H1 (cell line): ENCODE data around the gene DHX34. TPM values are rescaled to one million over a fixed set of nuclear protein-coding genes. Genes with fewer than 3 reads are reported as not detected.

Experiments
- CTCF ChIA-PET: fragments of 300-600 bp; sonication (Branson Sonifier 250); formaldehyde crosslinking; loops from one replicate; lab custom pipeline; 2021; ENCODE audit not compliant: partially characterized antibody; lab: Charles Lee
- POLR2A ChIA-PET: fragments of 300-600 bp; sonication (Branson Sonifier 250); formaldehyde crosslinking; loops from one replicate; lab custom pipeline; 2021; ENCODE audit warnings: inconsistent platforms; ENCODE audit not compliant: partially characterized antibody; lab: Charles Lee
- DNase-seq, 2 experiments: peaks; one replicate each; pipeline versions ENCODE4 v3.0.0 to v3.0.0-alpha.2; 2010 to 2022; ENCODE audit warnings: low spot score in 2 of 2, low read depth in 1 of 2, mixed read lengths in 1 of 2
- FAIRE-seq: peaks from 2 replicates; lab custom pipeline; 2011; peaks lifted over from hg19 to GRCh38; lab: Jason Lieb, UNC
- H2AFZ ChIP-seq: 2 replicates; pipeline ENCODE4 v1.8.1; 2012; ENCODE audit warnings: low read length, inconsistent platforms
- H2AK5ac ChIP-seq: 2 replicates; pipeline ENCODE4 v1.6.1; 2013; ENCODE audit warnings: low read depth, low read length
- H2BK120ac ChIP-seq: replicated peaks from 2 replicates; pipeline ENCODE3; 2013; ENCODE audit warnings: low read depth, low read length, inconsistent platforms
- H2BK12ac ChIP-seq: 2 replicates; pipeline ENCODE4 v1.6.1; 2013; ENCODE audit warnings: low read depth, low read length
- H2BK15ac ChIP-seq: 2 replicates; pipeline ENCODE4 v1.6.1; 2013; ENCODE audit warnings: low read length
- H2BK20ac ChIP-seq: 2 replicates; pipeline ENCODE4 v1.6.1; 2013; ENCODE audit warnings: low read length
- H2BK5ac ChIP-seq: 2 replicates; pipeline ENCODE4 v1.6.1; 2013; ENCODE audit warnings: low read depth, low read length
- H3K14ac ChIP-seq: 2 replicates; pipeline ENCODE4 v1.6.1; 2013; ENCODE audit warnings: inconsistent platforms; ENCODE audit not compliant: insufficient read length
- H3K18ac ChIP-seq: 2 replicates; pipeline ENCODE4 v1.6.1; 2013; ENCODE audit warnings: low read length; ENCODE audit errors: extremely low read depth
- H3K23ac ChIP-seq: 2 replicates; pipeline ENCODE4 v1.6.1; 2013; ENCODE audit warnings: inconsistent platforms; ENCODE audit not compliant: insufficient read length
- H3K23me2 ChIP-seq: 2 replicates; pipeline ENCODE4 v1.6.1; 2013; ENCODE audit warnings: low read depth, low read length
- H3K27ac ChIP-seq: 2 replicates; pipeline ENCODE4 v1.6.1; 2011; ENCODE audit warnings: low read depth, low read length, inconsistent platforms
- H3K27me3 ChIP-seq, 4 experiments: replicated peaks in 1 of 4; 1 replicate in 1 of 4; 2 replicates in 3 of 4; pipeline versions ENCODE4 v1.6.1 to v1.8.1; 2011 to 2013; ENCODE audit warnings: low read length in 3 of 4, mild to moderate bottlenecking in 3 of 4, inconsistent platforms in 2 of 4, mixed read lengths in 2 of 4, moderate library complexity in 1 of 4; ENCODE audit not compliant: control insufficient read depth in 3 of 4, insufficient read depth in 3 of 4; ENCODE audit errors: extremely low read depth in 1 of 4
- H3K36me3 ChIP-seq, 4 experiments: 2 replicates each; pipeline versions ENCODE4 v1.6.1 to v1.8.1; 2011 to 2013; ENCODE audit warnings: mild to moderate bottlenecking in 4 of 4, low read length in 3 of 4, moderate library complexity in 2 of 4, control low read depth in 1 of 4, inconsistent platforms in 1 of 4; ENCODE audit not compliant: insufficient read depth in 4 of 4, control insufficient read depth in 2 of 4
- H3K4ac ChIP-seq: replicated peaks from 2 replicates; pipeline ENCODE3; 2013; ENCODE audit warnings: low read length, low read depth, mixed read lengths, inconsistent platforms; ENCODE audit not compliant: insufficient read length
- H3K4me1 ChIP-seq, 4 experiments: replicated peaks in 1 of 4; 1 replicate in 1 of 4; 2 replicates in 3 of 4; pipeline versions ENCODE4 v1.6.1 to v1.8.1; 2011 to 2013; ENCODE audit warnings: low read length in 3 of 4, inconsistent platforms in 2 of 4, mixed read lengths in 1 of 4; ENCODE audit not compliant: insufficient read depth in 4 of 4, control insufficient read depth in 3 of 4
- H3K4me2 ChIP-seq, 2 experiments: 2 replicates each; pipeline versions ENCODE4 v1.6.1 to v1.8.1; 2011 to 2013; ENCODE audit warnings: low read depth in 2 of 2, low read length in 2 of 2, control low read depth in 1 of 2, inconsistent platforms in 1 of 2, mild to moderate bottlenecking in 1 of 2; ENCODE audit not compliant: insufficient read depth in 1 of 2
- H3K4me3 ChIP-seq, 4 experiments: fragments of 200-600, 300-600 bp in 1 of 4; sonication (generic), shearing (Covaris generic), sonication (Bioruptor Twin) in 1 of 4; 2 replicates each; pipeline versions ENCODE4 v1.5.1 to v1.8.1; 2011 to 2016; ENCODE audit warnings: low read length in 4 of 4, low read depth in 3 of 4, control low read depth in 2 of 4, inconsistent platforms in 2 of 4, mild to moderate bottlenecking in 2 of 4, mixed read lengths in 1 of 4, moderate library complexity in 1 of 4; ENCODE audit not compliant: insufficient read depth in 2 of 4; ENCODE audit errors: extremely low read depth in 1 of 4
- H3K56ac ChIP-seq: replicated peaks from 2 replicates; pipeline ENCODE3; 2013; ENCODE audit warnings: low read depth, mild to moderate bottlenecking, mixed read lengths, low read length, inconsistent platforms; ENCODE audit not compliant: insufficient read length
- H3K79me1 ChIP-seq: 2 replicates; pipeline ENCODE4 v1.6.1; 2013; ENCODE audit warnings: low read depth, low read length, control low read depth
- H3K79me2 ChIP-seq, 2 experiments: 2 replicates each; pipeline versions ENCODE4 v1.6.1 to v1.8.1; 2012 to 2013; ENCODE audit warnings: low read length in 2 of 2, mild to moderate bottlenecking in 2 of 2, inconsistent platforms in 1 of 2; ENCODE audit not compliant: insufficient read depth in 2 of 2, control insufficient read depth in 1 of 2
- H3K9ac ChIP-seq, 4 experiments: replicated peaks in 1 of 4; 1 replicate in 1 of 4; 2 replicates in 3 of 4; pipeline versions ENCODE4 v1.6.1 to v1.8.1; 2011 to 2013; ENCODE audit warnings: low read depth in 3 of 4, low read length in 3 of 4, control low read depth in 2 of 4, mild to moderate bottlenecking in 2 of 4, moderate library complexity in 2 of 4, inconsistent platforms in 1 of 4; ENCODE audit errors: extremely low read depth in 1 of 4
- H3K9me3 ChIP-seq, 2 experiments: 2 replicates each; pipeline versions ENCODE4 v1.6.1 to v1.8.1; 2012 to 2013; ENCODE audit warnings: mild to moderate bottlenecking in 2 of 2, moderate library complexity in 2 of 2, control low read depth in 1 of 2, inconsistent platforms in 1 of 2, low read depth in 1 of 2, low read length in 1 of 2, mixed read lengths in 1 of 2; ENCODE audit not compliant: insufficient read depth in 2 of 2
- H4K20me1 ChIP-seq, 2 experiments: replicated peaks in 1 of 2; 2 replicates each; pipeline versions ENCODE3 to v1.8.1; 2011 to 2013; ENCODE audit warnings: inconsistent platforms in 2 of 2, low read length in 2 of 2, mild to moderate bottlenecking in 1 of 2; ENCODE audit not compliant: insufficient read depth in 2 of 2, control insufficient read depth in 1 of 2
- H4K5ac ChIP-seq: 2 replicates; pipeline ENCODE4 v1.6.1; 2013; ENCODE audit warnings: low read length, low read depth, mixed read lengths, inconsistent platforms; ENCODE audit not compliant: insufficient read length
- H4K8ac ChIP-seq: 2 replicates; pipeline ENCODE4 v1.8.0; 2013; ENCODE audit warnings: mild to moderate bottlenecking, moderate library complexity, low read length, inconsistent platforms; ENCODE audit not compliant: insufficient read depth; ENCODE audit errors: extremely low read depth
- H4K91ac ChIP-seq: replicated peaks from 2 replicates; pipeline ENCODE3; 2013; ENCODE audit warnings: low read length, mixed read lengths, inconsistent platforms; ENCODE audit not compliant: insufficient read length
- BACH1 ChIP-seq: IDR thresholded peaks from 2 replicates; pipeline ENCODE4 v1.6.1; 2012; ENCODE audit warnings: low read length, improper control_type of control experiment
- CHD2 ChIP-seq: IDR thresholded peaks from 2 replicates; pipeline ENCODE4 v1.6.1; 2012; ENCODE audit warnings: low read length, improper control_type of control experiment
- KDM5A ChIP-seq: fragments of 200-600 bp; IDR thresholded peaks from 2 replicates; pipeline ENCODE4 v1.7.1; 2012; ENCODE audit warnings: mild to moderate bottlenecking, low read length, inconsistent platforms, mixed read lengths
- RXRA ChIP-seq: IDR thresholded peaks from 2 replicates; pipeline ENCODE4 v1.6.1; 2011; ENCODE audit warnings: low read depth, mild to moderate bottlenecking, low read length, moderate library complexity; ENCODE audit not compliant: insufficient read depth
- SP1 ChIP-seq: IDR thresholded peaks from 2 replicates; pipeline ENCODE4 v1.6.1; 2011; ENCODE audit warnings: low read depth, low read length
- SRF ChIP-seq: IDR thresholded peaks from 2 replicates; pipeline ENCODE4 v1.6.1; 2011; ENCODE audit warnings: mild to moderate bottlenecking, low read depth, low read length, moderate library complexity
- SUZ12 ChIP-seq: fragments of 200-600 bp; sonication (generic); IDR thresholded peaks from 2 replicates; pipeline ENCODE4 v1.6.1; 2012; ENCODE audit warnings: mild to moderate bottlenecking, inconsistent platforms, low read length, moderate library complexity, mixed read lengths
- TBP ChIP-seq: IDR thresholded peaks from 2 replicates; pipeline ENCODE4 v1.6.1; 2011; ENCODE audit warnings: low read depth, low read length, improper control_type of control experiment
- WGBS, 2 experiments: shearing (Covaris generic) in 1 of 2; methylation state at CpG; one replicate each; pipeline versions ENCODE4 v1.1.6 to v1.1.7; 2013 to 2015; ENCODE audit warnings: low lambda C conversion rate in 2 of 2, mixed read lengths in 2 of 2, inconsistent platforms in 1 of 2, low coverage in 1 of 2, missing lambda C conversion rate in 1 of 2; ENCODE audit not compliant: insufficient replicate concordance in 2 of 2, insufficient coverage in 1 of 2, insufficient read length in 1 of 2; ENCODE audit errors: extremely low coverage in 1 of 2, missing lambda C conversion rate in 1 of 2; 5-methylcytosine and 5-hydroxymethylcytosine counted together
- polyA plus RNA-seq, 7 experiments: library from polyadenylated mRNA; depleted of rRNA in 3 of 7; stranded (reverse) in 5 of 7; unstranded in 2 of 7; fragments of >200 nt in 5 of 7; fragments of 200-250 nt in 2 of 7; gene quantifications; 1 replicate in 5 of 7; 2 replicates in 1 of 7; 4 replicates in 1 of 7; pipeline versions ENCODE4 v1.2.1 to v1.2.3, GENCODE V29; 2011 to 2013; ENCODE audit warnings: missing spikeins in 2 of 7, mixed read lengths in 2 of 7
- total RNA-seq: library from RNA; stranded (reverse); fragmentation: NEBNext Ultra II Directional; extraction: Animal tissue kit (Norgen Biotek cat#: 25700); gene quantifications from 2 replicates; pipeline ENCODE4 v1.2.1, GENCODE V29; 2021

DHX34 gene
- total and polyA plus RNA-seq, 2 of the 8 experiments (the other 6 are each of a cell fraction or from before 2014, with no cell fraction given), result 17.5 to 24.3 TPM

DNA sequence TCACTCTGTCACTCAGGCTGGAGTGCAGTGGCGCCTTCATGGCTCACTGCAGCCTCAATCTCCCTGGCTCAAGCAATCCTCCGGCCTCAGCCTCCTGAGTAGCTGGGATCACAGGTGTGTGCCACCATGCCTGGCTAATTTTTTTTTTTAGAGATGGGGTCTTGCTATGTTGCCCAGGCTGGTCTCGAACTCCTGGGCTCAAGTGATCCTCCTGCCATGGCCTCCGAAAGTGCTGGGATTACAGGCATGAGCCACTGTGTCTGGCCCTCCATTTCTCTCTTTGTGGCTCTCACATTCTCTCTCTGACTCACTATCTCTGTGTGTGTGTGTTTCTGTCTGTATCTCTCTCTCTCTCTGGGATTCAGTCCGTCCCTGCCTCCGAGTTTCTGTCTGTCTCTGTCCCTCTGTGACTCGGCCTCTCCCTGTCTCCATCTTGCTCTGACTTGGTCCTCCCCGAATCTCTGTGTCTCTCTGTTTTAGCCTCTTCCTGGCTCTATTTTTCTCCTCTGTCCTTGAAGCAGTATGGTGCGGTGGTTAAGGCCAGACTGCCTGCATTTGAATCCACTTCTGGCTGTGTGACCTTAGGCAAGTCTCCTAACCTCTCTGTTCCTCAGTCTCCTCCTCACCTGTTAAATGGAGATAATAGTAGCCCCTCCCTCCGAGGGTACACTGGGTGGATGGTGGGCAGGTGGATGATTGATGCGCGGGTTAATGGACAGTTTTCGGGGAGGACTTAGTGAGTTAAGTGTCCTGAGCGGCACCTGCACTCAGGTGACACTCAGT, 59.2 kb downstream of the DHX34 start:
- Histone ChIP-seq H3K23me2 (peaks cover 9% of the 10 kb centered on the region), H2BK15ac (no peak overlapping the region), H2BK5ac (no peak overlapping the region; the same call in 1 of the 2 replicates), H2BK20ac (no peak overlapping the region), H3K36me3 (no peaks in the 10 kb centered on the region), H2BK12ac (no peak overlapping the region), H3K18ac (no peak overlapping the region), H3K9me3 (no peaks in the 10 kb centered on the region), H2BK120ac (no peak overlapping the region), H3K23ac (no peak overlapping the region), H3K4ac (no peak overlapping the region), H3K27ac (no peak overlapping the region), H4K91ac (no peak overlapping the region), H3K79me2 (no peaks in the 10 kb centered on the region), H3K9ac (no peak overlapping the region), H3K4me2 (no peak overlapping the region; a peak in 1 of 4 replicates), H3K4me3 (no peak overlapping the region; a peak in 1 of 8 replicates), H3K79me1 (no peaks in the 10 kb centered on the region; the same call in 1 of the 2 replicates), H2AK5ac (no peak overlapping the region), H4K20me1 (peaks cover 0 to 4% of the 10 kb centered on the region in 2 experiments), H3K56ac (no peak overlapping the region), H3K27me3 (0 out of 7 replicates have a peak, but pooled peaks cover 0 to under 1% (median 0%) of the 10 kb centered on the region in 4 experiments), H4K5ac (no peak overlapping the region), H3K4me1 (peaks cover 0 to 5% (median 4%) of the 10 kb centered on the region in 4 experiments; a peak in 3 of 7 replicates), H2AFZ (no peak overlapping the region), H4K8ac (no peak overlapping the region), H3K14ac (no peak overlapping the region)
- FAIRE-seq (no peak), DNase-seq (no peak)
- POLR2A ChIA-PET, result interaction anchor here (0.6 to 1.7 kb wide), 4 partner anchors 8 to 720 kb away, joined by 3 to 5 read pairs (median 4); partner anchors contain the start of gene MEIS3
- 94% methylated on average over 13 of the region's 14 CpGs; no CpG with 5 or more reads in 1 of the 2 experiments for WGBS, 2 experiments
- CTCF ChIA-PET, result no interaction called here
- TF ChIP-seq KDM5A (no peak), TBP (no peak), SRF (no peak), SUZ12 (no peak), RXRA (no peak), CHD2 (no peak), BACH1 (no peak), SP1 (no peak)
